Stomach (tissue), 9 donors: ENCODE measurements around the gene CTNNA3. TPM values are rescaled to one million over a fixed set of nuclear protein-coding genes. Genes with fewer than 3 reads are reported as not detected.

Experiments used
- DNase-seq, 2 donors: peaks; one replicate each; pipeline versions ENCODE4 v3.0.0 to v3.0.0-alpha.2; 2013 to 2019
- H3K27ac ChIP-seq, 5 donors: fragments of 200-600 bp in 4 of 5; sonication (generic) in 4 of 5; one replicate each; pipeline ENCODE4 v1.5.1; 2013 to 2019; ENCODE audit warnings: mild to moderate bottlenecking in 1 of 5, moderate library complexity in 1 of 5
- H3K27me3 ChIP-seq, 3 donors: fragments of 200-600 bp; sonication (generic); one replicate each; pipeline ENCODE4 v1.5.1; 2017 to 2019; ENCODE audit warnings: mixed run types in 1 of 3
- H3K36me3 ChIP-seq, 4 donors: fragments of 200-600 bp; sonication (generic); 1 replicate in 3 of 4; 2 replicates in 1 of 4; pipeline ENCODE4 v1.5.1; 2016 to 2019
- H3K4me1 ChIP-seq, 4 donors: fragments of 200-600 bp; sonication (generic); one replicate each; pipeline ENCODE4 v1.5.1; 2016 to 2019
- H3K4me3 ChIP-seq, 4 donors: fragments of 200-600 bp; sonication (generic) in 3 of 4; one replicate each; pipeline ENCODE4 v1.5.1; 2016 to 2019; ENCODE audit warnings: mild to moderate bottlenecking in 1 of 4
- H3K9me3 ChIP-seq, 4 donors: fragments of 200-600 bp; sonication (generic); one replicate each; pipeline ENCODE4 v1.5.1; 2016 to 2019
- CTCF ChIP-seq, 7 experiments: fragments of 450-650 bp in 4 of 7; fragments of 200-600 bp in 3 of 7; sonication (generic) in 3 of 7; IDR thresholded peaks; one replicate each; pipeline ENCODE4 v1.5.1; 2016 to 2019; ENCODE audit warnings: antibody characterized with exemption in 7 of 7, control low read depth in 2 of 7, mild to moderate bottlenecking in 1 of 7
- EP300 ChIP-seq: sonication (generic); formaldehyde crosslinking; IDR thresholded peaks from one replicate; pipeline ENCODE4 v1.6.1; 2017; ENCODE audit warnings: antibody characterized with exemption
- POLR2A ChIP-seq, 4 donors: fragments of 450-650 bp; IDR thresholded peaks; one replicate each; pipeline ENCODE4 v1.6.1; 2016; ENCODE audit warnings: antibody characterized with exemption in 4 of 4, control low read depth in 2 of 4, mild to moderate bottlenecking in 1 of 4, moderate library complexity in 1 of 4
- POLR2AphosphoS5 ChIP-seq, 3 donors: sonication (generic); formaldehyde crosslinking; IDR thresholded peaks; one replicate each; pipeline ENCODE4 v1.6.1; 2016; ENCODE audit warnings: antibody characterized with exemption in 3 of 3
- WGBS, 5 donors: extraction: QIAGEN DNeasy Blood & Tissue Kit in 3 of 5; methylation state at CpG; one replicate each; pipeline versions ENCODE4 v1.1.5 to v1.1.7; 2013 to 2018; 5-methylcytosine and 5-hydroxymethylcytosine counted together
- intact Hi-C: fragments of 100-400 bp; cut with DNase I; formaldehyde crosslinking; loops from one replicate; pipeline ENCODE4 v1.15.1; 2023; ENCODE audit warnings: low total_unique reads
- polyA plus RNA-seq, 3 donors: library from polyadenylated mRNA; stranded (reverse); fragments of 200-250 nt; gene quantifications; one replicate each; pipeline ENCODE4 v1.2.3, GENCODE V29; 2013
- total RNA-seq, 5 donors: library from RNA; depleted of rRNA; stranded (reverse); fragments of >200 nt; gene quantifications; one replicate each; pipeline versions ENCODE4 v1.1.0 to v1.2.3, GENCODE V29; 2014 to 2016
- donor health status: healthy with polysubstance abuse.
- donor health status: Bipolar disorder and iron deficiency.
- donor health status: healthy.

The CTNNA3 gene
- total and polyA plus RNA-seq, 8 donors = 0.14 to 46.1 (median 12.9) TPM; not detected in 2

GRCh38 chr10:66564287-66564686 lies 1131.7 kb downstream of the CTNNA3 start:
- TF ChIP-seq POLR2A (IDR thresholded peaks at IDR 0.05) (no peak), EP300 (no peak), POLR2AphosphoS5 (IDR thresholded peaks at IDR 0.05) (no peak), CTCF (IDR thresholded peaks at IDR 0.05) (no peak)
- H3K4me1 ChIP-seq = no peaks in the 10 kb centered on the region
- intact Hi-C loops = no loop called here
- H3K9me3 ChIP-seq = no peaks in the 10 kb centered on the region
- WGBS, 5 donors = 51 to 74% (median 56%) methylated on average over 3 of the region's 3 CpGs
- H3K36me3 ChIP-seq = no peaks in the 10 kb centered on the region
- no peak overlapping the region for H3K4me3 ChIP-seq
- H3K27me3 ChIP-seq = no peaks in the 10 kb centered on the region
- no peak overlapping the region for H3K27ac ChIP-seq
- no peak for DNase-seq

GRCh38 chr10:66555061-66555460 lies 1140.9 kb downstream of the CTNNA3 start:
- intact Hi-C loops = no loop called here
- TF ChIP-seq EP300 = no peak
- no peak for TF ChIP-seq POLR2A (IDR thresholded peaks at IDR 0.05)
- TF ChIP-seq CTCF (IDR thresholded peaks at IDR 0.05) = no peak
- TF ChIP-seq POLR2AphosphoS5 (IDR thresholded peaks at IDR 0.05) = no peak
- H3K27ac ChIP-seq = no peak overlapping the region
- no peaks in the 10 kb centered on the region for H3K27me3 ChIP-seq
- no peak overlapping the region for H3K4me3 ChIP-seq
- peak in 1 of 2 donors; percentile 11 for DNase-seq
- 45 to 61% (median 48%) methylated on average over 2 of the region's 2 CpGs for WGBS, 5 donors
- H3K4me1 ChIP-seq = no peaks in the 10 kb centered on the region
- no peaks in the 10 kb centered on the region for H3K9me3 ChIP-seq
- no peaks in the 10 kb centered on the region for H3K36me3 ChIP-seq

- no peak for DNase-seq
- TF ChIP-seq POLR2AphosphoS5 (IDR thresholded peaks at IDR 0.05) (no peak), CTCF (IDR thresholded peaks at IDR 0.05) (no peak), EP300 (no peak), POLR2A (IDR thresholded peaks at IDR 0.05) (no peak)
- intact Hi-C loops = no loop called here
- 89 to 96% (median 93%) methylated on average over 1 of the region's 1 CpG for WGBS, 5 donors
- Histone ChIP-seq H3K4me3 (no peak overlapping the region), H3K4me1 (no peaks in the 10 kb centered on the region), H3K36me3 (no peaks in the 10 kb centered on the region), H3K9me3 (no peaks in the 10 kb centered on the region), H3K27ac (no peak overlapping the region), H3K27me3 (no peaks in the 10 kb centered on the region)
Observed at GRCh38 chr10:66552331-66552730, 1143.7 kb downstream of the CTNNA3 start.

- intact Hi-C loops = no loop called here
- no peak overlapping the region for H3K4me3 ChIP-seq
- WGBS, 5 donors = 43 to 63% (median 60%) methylated on average over 3 of the region's 3 CpGs
- TF ChIP-seq CTCF (IDR thresholded peaks at IDR 0.05) = no peak
- no peak for TF ChIP-seq POLR2A (IDR thresholded peaks at IDR 0.05)
- TF ChIP-seq POLR2AphosphoS5 (IDR thresholded peaks at IDR 0.05) = no peak
- no peak for TF ChIP-seq EP300
- H3K27me3 ChIP-seq = no peaks in the 10 kb centered on the region
- no peak overlapping the region for H3K27ac ChIP-seq
- no peaks in the 10 kb centered on the region for H3K36me3 ChIP-seq
- H3K4me1 ChIP-seq = no peaks in the 10 kb centered on the region
- H3K9me3 ChIP-seq = no peaks in the 10 kb centered on the region
- peak in 1 of 2 donors; percentile 4 for DNase-seq
Observed at GRCh38 chr10:66550351-66550750, 1145.6 kb downstream of the CTNNA3 start.
